NCI-H1694 (cell line): ENCODE measurements around the gene TSPAN31.

Experiments used
- DNase-seq: peaks from one replicate; lab custom pipeline; 2025; lab: John Stamatoyannopoulos, UW

The TSPAN31 gene

DNA sequence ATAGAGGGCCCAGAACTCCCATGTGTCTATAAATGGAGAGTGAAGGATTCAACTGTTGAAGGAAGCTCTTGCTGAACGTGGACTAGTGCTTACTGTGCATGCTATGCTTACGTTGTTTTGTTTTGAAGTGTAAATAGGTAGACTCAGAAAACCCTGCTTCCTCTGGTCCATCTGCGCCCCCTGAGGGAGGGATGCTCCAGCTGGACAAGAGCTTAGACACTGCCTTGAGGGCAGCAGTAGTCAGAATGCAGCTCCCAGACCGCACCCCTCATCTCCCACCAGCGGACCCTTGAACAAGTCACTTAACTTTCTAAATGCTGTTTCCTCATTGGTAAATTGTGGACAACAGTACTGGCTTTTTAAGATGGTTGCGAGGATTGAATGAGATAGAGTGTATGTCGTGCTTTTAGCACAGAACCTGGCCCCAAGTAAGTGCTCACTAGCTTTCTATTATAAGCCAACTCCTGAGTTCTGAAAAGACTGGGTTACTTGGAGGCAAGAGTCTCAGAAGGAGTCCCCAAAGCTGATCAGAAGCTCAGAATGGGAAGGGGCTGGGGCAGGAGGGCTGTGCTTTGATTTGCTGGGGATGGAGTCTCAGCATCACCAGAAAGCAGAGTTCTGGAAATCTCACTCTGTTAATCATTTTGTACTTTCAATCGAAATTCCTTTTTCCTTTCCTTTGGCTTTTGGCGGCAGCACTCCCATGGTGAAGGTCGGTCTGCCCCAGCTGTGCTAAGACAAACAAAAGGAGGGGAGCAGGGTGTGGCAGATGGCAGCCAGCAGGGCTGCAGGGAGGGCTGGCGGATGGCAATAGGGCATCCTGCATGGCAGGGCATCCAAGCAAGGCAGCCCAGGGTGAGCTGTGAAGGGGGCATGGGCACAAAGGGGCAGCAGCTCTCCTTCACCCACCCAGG, 21.9 kb upstream of the TSPAN31 start:
- peak; percentile 30 for DNase-seq

- DNase-seq: no peak
These were observed 21.2 kb upstream of the TSPAN31 start for GRCh38 chr12:57723630-57723962.

DNA sequence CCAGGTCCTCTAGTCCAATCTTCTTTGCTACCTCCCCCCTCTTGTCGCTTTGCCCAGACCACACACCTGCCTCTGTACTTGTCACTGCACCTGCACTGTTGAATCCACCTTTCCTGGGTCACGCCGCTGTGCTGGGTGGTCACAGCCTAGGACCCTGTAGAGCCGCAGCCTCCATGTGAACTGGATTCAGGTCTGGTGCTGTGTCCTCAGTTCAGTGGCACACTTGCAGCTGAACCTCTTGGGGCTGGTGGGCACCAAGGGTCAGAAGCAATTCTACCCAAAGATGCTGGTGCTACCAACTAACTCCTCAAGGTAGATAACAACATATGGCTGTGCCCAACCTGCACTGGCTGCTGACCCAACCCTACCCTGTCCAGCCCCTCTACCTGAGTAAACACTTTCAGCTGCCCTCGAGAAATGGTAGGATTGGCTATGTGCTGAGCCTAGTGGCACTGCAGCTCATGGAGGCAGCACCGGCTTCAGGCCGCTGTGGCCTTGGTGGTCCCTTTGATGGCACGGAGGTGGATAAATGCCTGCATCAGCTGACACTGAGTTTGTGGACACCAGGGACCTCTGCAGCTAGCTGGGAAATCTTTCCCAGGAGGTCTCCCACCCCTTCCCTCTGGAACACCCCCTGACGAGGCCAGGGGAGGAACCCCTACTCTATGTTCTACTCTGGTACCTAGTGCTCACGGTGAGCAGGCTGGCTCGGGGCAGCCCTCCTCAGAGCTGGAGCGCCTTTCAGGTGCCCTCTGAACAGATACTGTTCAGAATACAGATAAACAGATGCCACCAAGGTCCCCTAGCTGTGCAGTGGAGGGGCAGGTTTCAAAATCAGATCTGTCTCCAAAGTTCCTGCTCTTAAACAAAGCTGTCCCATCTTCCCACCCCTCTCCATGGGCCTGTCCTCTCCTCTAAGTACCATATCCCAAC, 20.6 kb upstream of the TSPAN31 start:
- no peak for DNase-seq

GRCh38 chr12:57724936-57725740, 19.7 kb upstream of the TSPAN31 start:
- no peak for DNase-seq

DNA sequence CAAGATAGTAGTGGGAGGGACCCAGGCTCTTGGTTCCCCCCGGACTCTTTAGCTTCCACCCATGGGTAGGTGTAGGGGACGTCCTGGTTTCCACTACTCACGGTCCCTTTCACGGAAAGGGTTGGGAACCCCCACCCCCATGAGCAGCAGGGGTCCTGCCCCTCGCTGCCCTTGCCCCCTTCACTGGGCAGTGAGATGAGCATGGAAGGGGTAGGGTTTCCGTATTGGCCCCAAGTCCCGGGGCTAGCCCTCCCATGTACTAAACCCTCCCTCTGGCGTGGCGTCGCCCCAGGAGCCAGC, 19.0 kb upstream of the TSPAN31 start:
- DNase-seq: no peak

- peak; percentile 81 for DNase-seq
These were observed 18.5 kb upstream of the TSPAN31 start for GRCh38 chr12:57726151-57726883.

GRCh38 chr12:57726884-57727757, 17.7 kb upstream of the TSPAN31 start:
- no peak for DNase-seq

- no peak for DNase-seq
These were observed 17.0 kb upstream of the TSPAN31 start for GRCh38 chr12:57727758-57728395.

GRCh38 chr12:57729321-57729844, 15.5 kb upstream of the TSPAN31 start:
- DNase-seq: no peak

GRCh38 chr12:57730336-57731067, 14.3 kb upstream of the TSPAN31 start:
- no peak for DNase-seq

GRCh38 chr12:57731411-57732080, 13.3 kb upstream of the TSPAN31 start:
- no peak for DNase-seq

DNA sequence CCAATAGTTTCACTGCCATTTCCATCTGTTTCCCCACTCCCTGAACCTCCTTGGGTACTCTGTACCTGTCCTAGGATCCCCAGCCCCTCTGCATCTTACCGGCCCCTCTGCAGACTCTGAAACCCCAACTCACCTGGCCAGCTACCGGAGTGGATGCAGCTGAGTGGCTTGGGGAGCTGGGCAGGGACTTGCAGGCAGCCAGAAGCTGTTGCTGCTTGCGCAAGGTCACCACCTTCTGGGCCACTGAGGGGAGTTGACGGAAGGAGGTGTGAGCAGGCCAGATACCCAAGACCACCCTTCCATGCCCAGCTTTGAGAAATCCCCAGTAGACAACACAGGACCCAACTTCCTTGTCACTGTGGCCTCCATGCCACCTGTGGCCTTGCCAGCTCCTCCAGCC, 12.6 kb upstream of the TSPAN31 start:
- no peak for DNase-seq

- no peak for DNase-seq
These were observed 11.9 kb upstream of the TSPAN31 start for GRCh38 chr12:57732726-57733593.

- DNase-seq: no peak
These were observed 10.9 kb upstream of the TSPAN31 start for GRCh38 chr12:57733928-57734327.

DNA sequence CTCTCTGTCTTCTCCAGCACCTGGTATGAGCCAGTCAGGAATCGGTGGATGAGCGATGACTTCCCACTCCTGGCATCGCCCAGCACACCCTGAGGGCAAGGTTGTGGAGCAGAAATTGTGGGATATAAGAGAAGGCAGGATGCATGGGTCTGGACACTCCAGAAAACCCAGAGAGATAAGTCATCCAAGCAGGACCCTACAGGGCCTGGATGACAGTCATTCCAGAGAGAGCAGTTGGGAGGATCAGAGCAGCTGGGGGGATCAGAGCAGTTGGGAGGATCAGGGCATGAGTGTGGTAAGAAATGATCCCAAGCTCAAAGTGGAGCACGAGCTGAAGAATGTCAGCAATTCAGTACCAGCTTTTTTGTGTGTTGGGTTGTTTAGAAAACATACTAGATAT, 10.2 kb upstream of the TSPAN31 start:
- no peak for DNase-seq

- peak; percentile 20 for DNase-seq
These were observed 9.5 kb upstream of the TSPAN31 start for GRCh38 chr12:57735198-57735855.
